ENCODE results near the gene IL10RB.

- no peak for TF ChIP-seq CTCF (IDR thresholded peaks at IDR 0.05)
- no peak for TF ChIP-seq POLR2AphosphoS5 (IDR thresholded peaks at IDR 0.05)
- no peak for TF ChIP-seq POLR2A (IDR thresholded peaks at IDR 0.05)
Measured at GRCh38 chr21:33317786-33318486, 51.8 kb downstream of the IL10RB start.

All from breast epithelium (tissue), 3 donors.